ENCODE measurements around the gene FBXO11. TPM values are rescaled to one million over a fixed set of nuclear protein-coding genes. Genes with fewer than 3 reads are reported as not detected.
A peak's percentile ranks its signal among the peaks of the same experiment; 100 is the strongest.

FBXO11 gene
- total RNA-seq, 3 donors from 2014 or later (not counting 1 experiment from before 2014, with no cell fraction given): 104 to 110 (median 105) TPM

DNA sequence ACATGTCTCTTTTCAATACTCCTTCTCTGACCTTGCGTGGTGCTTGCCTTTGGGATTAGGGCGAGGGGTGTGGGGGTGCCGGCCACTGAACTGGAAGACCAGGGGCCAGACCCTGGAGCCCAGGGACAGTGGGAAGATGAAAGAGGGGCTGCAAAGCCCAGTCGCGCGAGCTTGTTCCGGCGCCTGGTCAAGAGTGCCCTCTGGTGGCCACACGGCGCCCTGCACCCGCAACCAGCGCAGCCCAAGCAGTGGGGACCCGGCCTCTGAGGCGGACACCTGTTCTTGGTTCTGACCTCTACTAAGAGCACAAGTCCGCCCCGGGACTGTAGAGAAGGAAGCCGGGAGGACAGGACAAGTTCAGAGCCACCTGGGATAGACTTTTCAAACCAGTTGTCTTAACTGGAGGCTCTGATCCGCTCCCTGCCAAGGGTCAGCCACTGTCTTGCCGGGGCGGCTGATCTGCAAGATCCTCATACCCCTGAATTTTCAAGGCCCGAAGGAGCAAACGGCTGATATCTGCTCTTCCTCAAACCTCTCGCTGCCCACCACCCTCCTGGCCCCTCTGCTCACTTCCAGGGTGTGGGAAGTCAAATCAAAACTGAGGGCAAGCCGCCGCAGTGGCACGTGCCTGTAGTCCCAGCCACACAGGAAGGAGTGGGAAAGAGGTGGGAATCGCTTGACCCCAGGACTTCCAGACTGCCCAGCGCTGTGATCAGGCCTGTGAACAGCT lies 138.3 kb downstream of the FBXO11 start:
- whole genome bisulfite sequencing (ENCODE audit: insufficient coverage): 32% methylated on average over 28 of the region's 28 CpGs
- Mint-ChIP-seq H3K27me3 (ENCODE audit: low read depth in 2 of 2) (peaks cover 0 to 2% of the 10 kb centered on the region in 2 donors), H3K36me3 (no peaks in the 10 kb centered on the region), H3K9me3 (no peaks in the 10 kb centered on the region), H3K27ac (no peak overlapping the region), H3K4me1 (peaks cover 0 to 9% of the 10 kb centered on the region in 2 donors), H3K4me3 (no peak overlapping the region)
- DNase-seq (peak; percentile 75 to 80), ATAC-seq (peak; percentile 86 to 97 (median 96))
- Histone ChIP-seq H3K4me3 (ENCODE audit: low read length) (no peak overlapping the region), H3K27ac (ENCODE audit: low read length) (no peak overlapping the region), H3K27me3 (ENCODE audit: control insufficient read depth, insufficient read depth, low read length) (peaks cover 2% of the 10 kb centered on the region), H3K36me3 (ENCODE audit: control insufficient read depth, insufficient read depth, low read length) (no peaks in the 10 kb centered on the region), H3K9me3 (ENCODE audit: control insufficient read depth, insufficient read depth, low read length) (no peaks in the 10 kb centered on the region), H3K4me1 (ENCODE audit: control insufficient read depth, insufficient read depth, low read length) (peaks cover 8% of the 10 kb centered on the region)
- intact Hi-C loops (cut with micrococcal nuclease): loop anchor here (2.0 kb wide), 1 partner anchor 331 kb away; no protein-coding TSS in a partner anchor
- TF ChIP-seq, protein P1, sequence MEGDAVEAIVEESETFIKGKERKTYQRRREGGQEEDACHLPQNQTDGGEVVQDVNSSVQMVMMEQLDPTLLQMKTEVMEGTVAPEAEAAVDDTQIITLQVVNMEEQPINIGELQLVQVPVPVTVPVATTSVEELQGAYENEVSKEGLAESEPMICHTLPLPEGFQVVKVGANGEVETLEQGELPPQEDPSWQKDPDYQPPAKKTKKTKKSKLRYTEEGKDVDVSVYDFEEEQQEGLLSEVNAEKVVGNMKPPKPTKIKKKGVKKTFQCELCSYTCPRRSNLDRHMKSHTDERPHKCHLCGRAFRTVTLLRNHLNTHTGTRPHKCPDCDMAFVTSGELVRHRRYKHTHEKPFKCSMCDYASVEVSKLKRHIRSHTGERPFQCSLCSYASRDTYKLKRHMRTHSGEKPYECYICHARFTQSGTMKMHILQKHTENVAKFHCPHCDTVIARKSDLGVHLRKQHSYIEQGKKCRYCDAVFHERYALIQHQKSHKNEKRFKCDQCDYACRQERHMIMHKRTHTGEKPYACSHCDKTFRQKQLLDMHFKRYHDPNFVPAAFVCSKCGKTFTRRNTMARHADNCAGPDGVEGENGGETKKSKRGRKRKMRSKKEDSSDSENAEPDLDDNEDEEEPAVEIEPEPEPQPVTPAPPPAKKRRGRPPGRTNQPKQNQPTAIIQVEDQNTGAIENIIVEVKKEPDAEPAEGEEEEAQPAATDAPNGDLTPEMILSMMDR (IDR thresholded peaks at IDR 0.05): peak; percentile 98

GRCh38 chr2:47767497-47767844 lies 138.8 kb downstream of the FBXO11 start:
- WGBS (ENCODE audit: insufficient coverage): 59% methylated on average over 3 of the region's 3 CpGs
- Histone ChIP-seq H3K4me3 (ENCODE audit: low read length) (no peak overlapping the region), H3K27me3 (ENCODE audit: control insufficient read depth, insufficient read depth, low read length) (peaks cover 2% of the 10 kb centered on the region), H3K9me3 (ENCODE audit: control insufficient read depth, insufficient read depth, low read length) (no peaks in the 10 kb centered on the region), H3K27ac (ENCODE audit: low read length) (no peak overlapping the region), H3K36me3 (ENCODE audit: control insufficient read depth, insufficient read depth, low read length) (no peaks in the 10 kb centered on the region), H3K4me1 (ENCODE audit: control insufficient read depth, insufficient read depth, low read length) (peaks cover 8% of the 10 kb centered on the region)
- H3K27ac Mint-ChIP-seq: no peak overlapping the region
- peaks cover 0 to 9% of the 10 kb centered on the region in 2 donors for H3K4me1 Mint-ChIP-seq
- no peaks in the 10 kb centered on the region for H3K36me3 Mint-ChIP-seq
- ATAC-seq (no peak), DNase-seq (no peak)
- H3K4me3 Mint-ChIP-seq: no peak overlapping the region
- TF ChIP-seq, protein P1 (IDR thresholded peaks at IDR 0.05): no peak
- H3K27me3 Mint-ChIP-seq (ENCODE audit: low read depth in 2 of 2): peaks cover 0 to 2% of the 10 kb centered on the region in 2 donors
- H3K9me3 Mint-ChIP-seq: no peaks in the 10 kb centered on the region
- intact Hi-C loops (cut with micrococcal nuclease): loop anchor here (2.0 kb wide), 1 partner anchor 331 kb away; no protein-coding TSS in a partner anchor

DNA sequence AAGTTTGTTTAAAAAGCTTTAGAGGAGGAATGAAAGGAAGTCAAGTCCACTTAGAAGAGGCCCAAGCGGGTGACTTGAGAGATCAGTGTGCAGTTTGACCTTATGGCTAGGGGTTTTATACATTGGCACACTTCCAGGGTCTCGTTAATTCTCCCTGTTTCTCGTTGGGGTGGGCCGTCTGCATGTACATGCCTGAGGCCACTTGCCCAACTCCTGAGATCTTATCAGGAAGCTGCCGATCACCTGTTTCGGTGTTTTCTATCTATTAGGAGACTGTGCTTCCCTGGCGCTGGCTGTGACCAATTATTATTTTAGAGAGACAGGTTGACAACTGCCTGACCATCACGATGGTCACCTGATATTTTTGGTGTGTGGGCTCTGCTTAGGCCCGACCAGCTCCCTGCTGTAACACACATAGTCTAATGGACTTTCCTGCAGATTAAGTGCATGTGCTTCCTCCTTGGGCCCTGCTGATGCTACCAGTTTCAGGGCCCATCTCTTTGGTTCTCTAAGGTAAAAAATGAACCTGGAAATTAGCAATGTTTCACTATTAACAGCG lies 154.4 kb downstream of the FBXO11 start:
- intact Hi-C loops (cut with micrococcal nuclease): no loop called here

More for the DNA sequence above, 154.4 kb downstream of the FBXO11 start:
- Mint-ChIP-seq H3K36me3 (no peaks in the 10 kb centered on the region), H3K4me3 (no peak overlapping the region), H3K27me3 (ENCODE audit: low read depth in 2 of 2) (peaks cover 0 to 6% of the 10 kb centered on the region in 2 donors), H3K9me3 (no peaks in the 10 kb centered on the region), H3K4me1 (no peaks in the 10 kb centered on the region), H3K27ac (no peak overlapping the region)
- Histone ChIP-seq H3K4me3 (ENCODE audit: low read length) (no peak overlapping the region), H3K27me3 (ENCODE audit: control insufficient read depth, insufficient read depth, low read length) (no peaks in the 10 kb centered on the region), H3K27ac (ENCODE audit: low read length) (no peak overlapping the region), H3K36me3 (ENCODE audit: control insufficient read depth, insufficient read depth, low read length) (no peaks in the 10 kb centered on the region), H3K9me3 (ENCODE audit: control insufficient read depth, insufficient read depth, low read length) (peaks cover 5% of the 10 kb centered on the region), H3K4me1 (ENCODE audit: control insufficient read depth, insufficient read depth, low read length) (no peaks in the 10 kb centered on the region)
- TF ChIP-seq, protein P1 (IDR thresholded peaks at IDR 0.05): no peak
- no peak for DNase-seq
- no peak for ATAC-seq
- 70% methylated on average over 10 of the region's 10 CpGs for WGBS (ENCODE audit: insufficient coverage)
